Testis (tissue), 2 donors: ENCODE data around the gene ARHGAP31.

ENCODE experiments used
- POLR2A ChIP-seq: fragments of 450-650 bp; IDR thresholded peaks from one replicate; pipeline ENCODE4 v1.6.1; 2017; ENCODE audit warnings: antibody characterized with exemption, mild to moderate bottlenecking, moderate library complexity
- TF ChIP-seq, protein P1 (sequence below), 3 experiments: fragments of 450-650 bp in 2 of 3; fragments of 200-600 bp in 1 of 3; sonication (generic) in 1 of 3; IDR thresholded peaks; one replicate each; pipeline ENCODE4 v1.5.1; 2016 to 2019; ENCODE audit warnings: antibody characterized with exemption in 3 of 3, mild to moderate bottlenecking in 2 of 3, moderate library complexity in 1 of 3

- TF ChIP-seq, protein P1, sequence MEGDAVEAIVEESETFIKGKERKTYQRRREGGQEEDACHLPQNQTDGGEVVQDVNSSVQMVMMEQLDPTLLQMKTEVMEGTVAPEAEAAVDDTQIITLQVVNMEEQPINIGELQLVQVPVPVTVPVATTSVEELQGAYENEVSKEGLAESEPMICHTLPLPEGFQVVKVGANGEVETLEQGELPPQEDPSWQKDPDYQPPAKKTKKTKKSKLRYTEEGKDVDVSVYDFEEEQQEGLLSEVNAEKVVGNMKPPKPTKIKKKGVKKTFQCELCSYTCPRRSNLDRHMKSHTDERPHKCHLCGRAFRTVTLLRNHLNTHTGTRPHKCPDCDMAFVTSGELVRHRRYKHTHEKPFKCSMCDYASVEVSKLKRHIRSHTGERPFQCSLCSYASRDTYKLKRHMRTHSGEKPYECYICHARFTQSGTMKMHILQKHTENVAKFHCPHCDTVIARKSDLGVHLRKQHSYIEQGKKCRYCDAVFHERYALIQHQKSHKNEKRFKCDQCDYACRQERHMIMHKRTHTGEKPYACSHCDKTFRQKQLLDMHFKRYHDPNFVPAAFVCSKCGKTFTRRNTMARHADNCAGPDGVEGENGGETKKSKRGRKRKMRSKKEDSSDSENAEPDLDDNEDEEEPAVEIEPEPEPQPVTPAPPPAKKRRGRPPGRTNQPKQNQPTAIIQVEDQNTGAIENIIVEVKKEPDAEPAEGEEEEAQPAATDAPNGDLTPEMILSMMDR (IDR thresholded peaks at IDR 0.05), result no peak
- TF ChIP-seq POLR2A, result no peak
Measured at GRCh38 chr3:119261055-119261454, 33.1 kb upstream of the ARHGAP31 start.
